AML-193 (cell line): ENCODE data around the gene PPM1H.
A peak's percentile ranks its signal among the peaks of the same experiment; 100 is the strongest.
"Not testable (repeated sequence)": the region's sequence is repeated elsewhere in the genome, so short reads cannot be mapped to it uniquely, and the experiment has no call there.

Source experiments
- DNase-seq, 2 experiments: peaks; one replicate each; lab custom pipeline; 2025; lab: John Stamatoyannopoulos, UW

Gene PPM1H

GRCh38 chr12:62839869-62840660 lies 94.9 kb downstream of the PPM1H start:
- DNase-seq: peak; percentile 59 to 60

DNA sequence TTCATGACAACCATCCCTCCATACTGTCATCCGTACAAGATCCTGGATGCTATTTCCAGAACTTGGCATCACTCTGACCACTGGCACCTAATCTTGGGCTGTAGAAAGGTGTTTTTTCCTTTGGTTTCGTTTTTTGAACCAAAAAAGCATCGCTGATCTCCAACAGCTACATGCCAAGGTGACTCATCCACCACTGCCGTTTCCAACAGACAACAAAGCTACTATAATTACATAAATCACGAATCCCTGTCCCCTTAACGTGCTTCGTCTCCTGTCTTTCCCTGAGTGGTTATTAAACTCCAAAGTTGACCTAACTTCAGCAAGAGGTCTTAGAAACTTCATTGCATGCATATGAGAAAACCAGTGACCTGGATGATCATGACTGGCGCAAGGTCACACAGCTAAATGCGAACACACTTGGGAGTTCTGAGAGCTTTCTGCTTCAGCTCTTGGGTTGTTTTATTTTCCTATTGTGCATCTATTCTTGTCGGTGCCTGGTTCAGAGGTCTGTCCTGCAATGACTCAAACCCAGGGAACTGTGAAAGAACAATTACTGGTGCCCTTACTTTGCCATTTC lies 99.9 kb downstream of the PPM1H start:
- no peak for DNase-seq

DNA sequence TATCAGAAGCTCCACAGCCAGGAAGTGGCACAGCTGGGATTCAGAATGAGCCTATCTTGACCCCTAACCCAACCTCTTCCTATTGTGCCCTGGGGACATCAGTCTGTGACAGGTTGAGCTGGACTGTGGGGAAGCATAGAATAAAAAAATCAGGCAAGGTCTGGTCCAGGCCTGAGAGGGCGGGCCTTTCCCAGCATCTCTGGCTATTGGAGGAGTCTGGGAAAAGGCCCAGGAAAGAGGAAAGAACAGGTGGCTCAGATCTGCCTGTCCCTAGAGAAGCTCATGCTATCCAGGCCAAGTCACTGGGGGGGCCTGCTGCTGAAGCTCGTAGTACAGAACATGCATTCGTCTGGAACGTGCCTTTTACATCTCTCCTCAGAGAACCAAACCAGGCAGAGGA lies 100.5 kb downstream of the PPM1H start:
- DNase-seq: no peak

GRCh38 chr12:62833634-62834033 lies 101.3 kb downstream of the PPM1H start:
- no peak for DNase-seq

DNA sequence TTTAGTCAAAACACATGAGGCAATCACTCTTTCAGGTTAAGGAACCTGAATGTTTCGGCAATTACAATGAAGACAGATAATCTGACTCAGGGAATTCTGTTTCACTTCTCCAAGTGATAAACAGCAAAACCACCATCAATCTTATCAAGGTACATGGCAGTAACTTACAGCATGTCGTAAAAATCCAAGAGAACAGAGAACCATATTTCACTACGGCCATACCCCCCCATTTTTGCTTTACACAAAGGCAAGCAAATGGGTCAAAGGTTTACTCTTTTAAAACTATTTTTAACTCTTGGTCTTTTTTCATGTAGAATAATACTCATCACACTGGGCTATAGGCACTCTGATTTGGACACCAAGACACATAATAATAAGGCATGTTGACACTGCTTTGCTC lies 102.4 kb downstream of the PPM1H start:
- DNase-seq: no peak

GRCh38 chr12:62832027-62832426 lies 102.9 kb downstream of the PPM1H start:
- DNase-seq: no peak

DNA sequence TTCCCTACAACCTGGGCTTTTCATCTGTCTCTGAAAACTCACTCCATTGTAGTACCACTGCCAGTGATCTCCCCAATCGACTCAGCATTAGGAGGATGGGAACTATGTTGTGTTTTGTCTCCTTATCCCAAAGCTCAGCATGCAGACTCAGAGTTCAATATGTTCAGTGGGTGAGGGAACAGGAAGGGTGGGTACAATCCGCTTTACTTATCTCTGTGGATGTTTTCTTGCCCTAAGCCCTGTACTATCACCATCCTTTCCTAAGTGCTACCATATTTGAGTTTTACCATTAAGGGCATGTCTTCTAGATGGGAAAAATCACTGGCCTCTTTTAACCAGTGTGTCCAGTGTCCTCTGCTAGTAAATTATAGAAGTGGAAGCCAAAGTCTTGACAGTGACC lies 107.1 kb downstream of the PPM1H start:
- no peak for DNase-seq

DNA sequence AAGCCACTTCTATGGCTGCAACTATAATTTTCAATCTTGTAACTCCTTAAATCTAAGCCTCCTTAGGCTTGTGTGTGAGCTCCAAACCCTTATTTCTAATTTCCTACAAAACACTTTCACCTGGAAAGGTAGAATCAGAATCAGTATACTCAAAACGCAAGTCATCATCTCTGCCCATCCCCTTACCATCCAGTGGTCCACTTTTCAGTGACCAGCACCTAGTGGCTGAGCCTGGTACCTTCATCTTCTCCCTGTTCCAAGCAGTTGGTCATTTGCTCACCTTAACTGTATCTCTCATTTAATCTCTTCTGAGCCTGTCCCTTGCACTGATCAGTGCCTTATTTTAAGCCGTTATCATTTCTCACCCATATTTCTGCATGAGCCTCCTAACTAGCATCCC lies 107.9 kb downstream of the PPM1H start:
- no peak for DNase-seq

GRCh38 chr12:62817556-62818271 lies 117.2 kb downstream of the PPM1H start:
- DNase-seq: no peak

- no peak for DNase-seq
Observed at GRCh38 chr12:62814243-62814642, 120.7 kb downstream of the PPM1H start.

DNA sequence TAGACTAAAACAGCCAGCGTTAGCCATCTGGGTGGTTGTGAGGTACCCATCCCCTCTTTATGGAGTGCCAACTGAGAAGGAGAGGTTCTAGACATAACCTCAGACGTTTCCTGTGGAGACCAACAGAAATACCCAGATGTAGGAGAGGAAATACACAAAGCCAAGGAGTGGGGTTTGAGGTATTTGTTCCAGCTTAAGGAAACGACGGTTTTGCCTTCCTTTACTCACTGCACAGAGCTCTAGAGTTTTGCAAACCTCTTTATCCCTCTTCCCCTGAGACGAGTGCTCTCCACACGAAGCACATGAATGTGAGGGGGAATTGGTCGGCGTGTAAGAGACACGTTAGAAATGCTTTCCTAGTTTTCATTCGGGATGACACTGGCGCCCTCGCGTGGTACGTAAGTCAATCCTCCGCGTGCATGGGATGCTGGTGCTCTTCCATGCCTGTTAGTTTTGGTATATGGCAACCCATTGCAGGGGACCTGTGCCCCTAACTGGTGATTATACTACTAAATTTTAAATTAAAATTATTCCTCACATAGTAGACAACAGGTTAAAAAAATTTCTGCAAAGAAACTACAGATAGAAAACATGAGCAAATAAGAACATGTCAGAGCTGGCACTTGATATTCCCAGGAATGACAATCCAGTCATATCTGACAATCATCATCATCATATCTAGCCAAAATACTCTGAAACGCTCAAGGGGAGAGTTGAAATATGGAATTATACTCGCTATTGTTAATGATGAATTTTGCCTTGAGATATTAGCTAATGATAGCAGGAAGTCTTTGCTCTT lies 121.7 kb downstream of the PPM1H start:
- peak; percentile 46 to 60 for DNase-seq

- not testable (repeated sequence) for DNase-seq
Observed at GRCh38 chr12:62811481-62811880, 123.5 kb downstream of the PPM1H start.

DNA sequence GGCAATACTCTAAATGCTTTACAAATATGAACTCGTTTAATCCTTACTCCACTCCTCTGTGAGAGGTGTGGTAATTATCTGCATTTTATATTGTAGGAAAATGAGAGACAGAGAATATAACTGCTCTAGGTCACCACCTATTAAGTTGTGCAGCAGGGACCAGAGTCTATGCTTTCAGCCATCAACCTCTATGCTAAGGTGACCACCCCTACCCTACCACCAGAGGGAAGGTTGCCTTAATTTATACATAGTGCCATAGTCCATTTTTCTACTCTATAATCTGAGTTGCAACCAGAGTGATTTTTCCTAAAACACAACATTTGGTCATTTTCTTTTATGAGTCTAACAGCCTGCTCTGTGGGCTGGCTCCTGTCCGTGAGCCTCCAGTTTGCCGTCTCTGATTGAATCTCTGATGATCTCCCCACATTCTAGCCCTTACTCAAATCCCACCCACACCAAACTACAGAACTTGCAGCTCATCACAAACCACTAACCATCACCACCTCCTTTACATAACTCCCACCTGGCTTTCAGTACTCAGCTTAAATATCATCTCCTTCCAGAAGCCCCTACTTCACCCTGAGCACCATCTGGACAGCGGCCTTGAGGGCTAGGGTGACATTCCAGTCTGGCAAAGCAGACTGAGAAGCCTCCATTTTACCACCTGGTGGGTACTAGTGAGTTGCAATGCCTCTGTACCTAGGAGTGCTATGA lies 126.6 kb downstream of the PPM1H start:
- DNase-seq: no peak

GRCh38 chr12:62806893-62807292 lies 128.1 kb downstream of the PPM1H start:
- DNase-seq: no peak

- no peak for DNase-seq
Observed at GRCh38 chr12:62806244-62806836, 128.6 kb downstream of the PPM1H start.

- no peak for DNase-seq
Observed at GRCh38 chr12:62805517-62805916, 129.4 kb downstream of the PPM1H start.

- DNase-seq: no peak
Observed at GRCh38 chr12:62803756-62804155, 131.2 kb downstream of the PPM1H start.

DNA sequence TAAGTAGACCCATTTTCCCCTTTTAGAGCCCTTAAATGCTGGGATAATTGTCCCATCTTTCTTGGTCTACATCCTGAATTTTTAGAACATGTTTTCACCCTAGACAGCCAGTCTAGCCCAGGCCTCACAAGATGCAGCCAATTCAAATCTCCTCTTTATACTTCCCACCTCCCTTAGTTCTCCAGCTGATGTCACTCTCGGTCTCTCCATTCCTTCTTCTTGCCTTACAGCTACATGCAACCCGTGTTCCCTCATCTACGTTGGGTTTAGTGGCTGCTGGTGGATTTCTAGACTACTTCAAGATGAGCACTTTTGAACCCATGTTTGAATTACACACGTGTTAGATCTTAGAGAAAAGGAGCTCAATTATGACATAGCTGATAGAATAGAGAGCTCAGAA lies 132.0 kb downstream of the PPM1H start:
- no peak for DNase-seq

DNA sequence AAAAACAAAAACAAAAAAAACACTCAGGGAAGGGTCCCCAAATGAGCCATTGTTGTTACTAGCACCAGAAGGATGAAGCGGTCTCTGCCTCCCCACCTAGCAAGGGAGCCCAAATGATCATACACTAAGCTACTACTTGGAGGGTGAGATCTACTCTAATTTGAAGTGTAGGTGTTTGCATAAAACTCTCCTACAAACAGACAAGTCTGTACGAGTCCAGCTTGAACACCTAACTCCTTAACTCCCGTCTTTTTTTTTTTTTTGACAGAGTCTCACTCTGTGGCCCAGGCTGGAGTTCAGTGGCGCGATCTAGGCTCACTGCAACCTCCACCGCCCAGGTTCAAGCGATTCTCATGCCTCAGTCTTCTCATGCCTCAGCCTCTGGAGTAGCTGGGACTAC lies 132.6 kb downstream of the PPM1H start:
- no peak for DNase-seq

DNA sequence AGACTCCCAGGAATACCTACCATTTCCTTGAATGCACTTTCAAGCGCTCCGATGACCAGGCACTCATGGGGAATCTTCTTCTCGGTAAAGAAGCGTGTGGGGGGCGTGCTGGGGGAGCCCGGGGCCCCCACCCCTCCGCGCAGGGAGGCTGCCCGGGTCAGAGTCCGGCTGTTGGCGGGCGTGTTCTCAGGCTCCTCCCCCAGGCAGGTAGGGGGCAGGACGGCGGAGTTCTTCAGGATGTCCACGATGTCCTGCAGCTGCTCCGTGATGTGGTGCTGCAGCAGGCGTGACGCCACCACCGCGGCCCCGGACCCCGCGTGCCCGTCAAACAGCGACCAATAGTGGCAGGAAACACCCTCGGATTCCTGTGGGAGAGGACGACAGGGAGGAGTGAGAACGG lies 133.2 kb downstream of the PPM1H start:
- DNase-seq: no peak

GRCh38 chr12:62800707-62801400 lies 134.1 kb downstream of the PPM1H start:
- no peak for DNase-seq
